Dedifferentiated amniotic fluid mesenchymal stem cell (primary cell): ENCODE measurements around the gene CERKL.

Experiments
- DNase-seq: peaks from one replicate; pipeline ENCODE4 v3.0.0-alpha.2; 2016; ENCODE audit errors: extremely low spot score

Gene CERKL

GRCh38 chr2:181516992-181517391 is 139.9 kb downstream of the CERKL start:
- no peak for DNase-seq

DNA sequence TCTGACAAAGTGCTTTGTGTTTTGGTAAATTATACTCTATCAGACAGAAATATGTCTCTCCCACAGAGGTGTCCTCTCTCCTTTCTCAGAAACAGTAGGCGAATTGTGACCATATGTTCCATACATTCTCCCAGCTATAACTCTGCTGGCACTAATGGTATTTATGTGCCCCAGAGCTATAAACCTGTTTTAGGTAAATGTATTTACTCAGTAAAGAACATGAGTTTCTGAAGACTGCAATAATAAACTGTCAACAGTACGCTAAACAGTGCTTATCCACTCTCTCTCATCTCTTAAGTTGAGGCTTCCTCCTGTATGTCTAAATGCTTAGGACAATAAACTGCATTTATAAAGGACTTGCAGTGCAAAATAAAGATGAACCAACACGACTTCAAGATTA is 141.2 kb downstream of the CERKL start:
- DNase-seq, result no peak

DNA sequence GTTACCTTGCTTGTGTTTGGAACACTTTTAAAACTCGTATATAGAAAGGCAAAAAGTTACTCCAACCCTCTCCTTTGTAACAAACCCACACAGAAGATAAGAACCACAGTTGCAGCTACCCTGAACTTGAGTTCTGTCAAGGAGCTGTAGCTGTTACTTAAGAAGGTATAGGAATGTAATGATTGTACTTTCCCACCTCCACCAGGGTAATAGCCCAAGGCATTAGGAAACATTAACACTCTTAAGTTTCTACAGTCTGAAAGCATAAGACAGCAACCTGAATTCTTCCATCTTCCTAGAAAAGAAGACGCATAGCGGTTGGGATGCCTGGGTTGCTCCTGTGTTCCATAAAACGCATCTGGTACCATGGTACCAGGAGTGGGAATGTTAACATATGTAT is 156.7 kb downstream of the CERKL start:
- no peak for DNase-seq

GRCh38 chr2:181499231-181499630 is 157.7 kb downstream of the CERKL start:
- DNase-seq, result no peak
